Stomach (tissue), 4 donors: Measurements from ENCODE around the gene KRTAP5-7.

Source experiments
- CTCF ChIP-seq, 7 experiments: fragments of 450-650 bp in 4 of 7; fragments of 200-600 bp in 3 of 7; sonication (generic) in 3 of 7; IDR thresholded peaks; one replicate each; pipeline ENCODE4 v1.5.1; 2016 to 2019; ENCODE audit warnings: antibody characterized with exemption in 7 of 7, control low read depth in 2 of 7, mild to moderate bottlenecking in 1 of 7
- EP300 ChIP-seq: sonication (generic); formaldehyde crosslinking; IDR thresholded peaks from one replicate; pipeline ENCODE4 v1.6.1; 2017; ENCODE audit warnings: antibody characterized with exemption
- POLR2A ChIP-seq, 4 donors: fragments of 450-650 bp; IDR thresholded peaks; one replicate each; pipeline ENCODE4 v1.6.1; 2016; ENCODE audit warnings: antibody characterized with exemption in 4 of 4, control low read depth in 2 of 4, mild to moderate bottlenecking in 1 of 4, moderate library complexity in 1 of 4

- TF ChIP-seq CTCF (IDR thresholded peaks at IDR 0.05): no peak
- no peak for TF ChIP-seq POLR2A (IDR thresholded peaks at IDR 0.05)
- no peak for TF ChIP-seq EP300
Observed at GRCh38 chr11:71525188-71525937, 1.7 kb upstream of the KRTAP5-7 start.
